HAP-1 (cell line): ENCODE results near the gene TNIP1.

Experiments
- DNase-seq, 2 experiments: peaks; one replicate each; pipeline ENCODE4 v3.0.0-alpha.2; 2016 to 2020; ENCODE audit warnings: low spot score in 2 of 2
- H3K27me3 ChIP-seq: fragments of 250-450 bp; sonication (Bioruptor Pico); 2 replicates; pipeline ENCODE4 v1.5.1; 2020; ENCODE audit warnings: low read depth, mild to moderate bottlenecking, moderate library complexity
- H3K36me3 ChIP-seq: fragments of 250-450 bp; sonication (Bioruptor Pico); replicated peaks from 2 replicates; pipeline ENCODE4 v1.5.1; 2020; ENCODE audit warnings: mild to moderate bottlenecking
- H3K4me1 ChIP-seq: fragments of 250-450 bp; sonication (Bioruptor Pico); 2 replicates; pipeline ENCODE4 v1.5.1; 2020; ENCODE audit warnings: mild to moderate bottlenecking
- H3K4me3 ChIP-seq: fragments of 250-450 bp; sonication (Bioruptor Pico); 2 replicates; pipeline ENCODE4 v1.5.1; 2020; ENCODE audit warnings: mild to moderate bottlenecking, moderate library complexity
- H3K9me3 ChIP-seq: fragments of 250-450 bp; sonication (Bioruptor Pico); 2 replicates; pipeline ENCODE4 v1.5.1; 2020; ENCODE audit warnings: mild to moderate bottlenecking, moderate library complexity
- in situ Hi-C: fragments of 300-500 bp; cut with MboI; formaldehyde crosslinking; loops from 3 replicates; pipeline ENCODE4 v1.14.3; 2020; ENCODE audit warnings: low sequenced_read_pairs, inconsistent platforms, mixed read lengths

The TNIP1 gene, protein sequence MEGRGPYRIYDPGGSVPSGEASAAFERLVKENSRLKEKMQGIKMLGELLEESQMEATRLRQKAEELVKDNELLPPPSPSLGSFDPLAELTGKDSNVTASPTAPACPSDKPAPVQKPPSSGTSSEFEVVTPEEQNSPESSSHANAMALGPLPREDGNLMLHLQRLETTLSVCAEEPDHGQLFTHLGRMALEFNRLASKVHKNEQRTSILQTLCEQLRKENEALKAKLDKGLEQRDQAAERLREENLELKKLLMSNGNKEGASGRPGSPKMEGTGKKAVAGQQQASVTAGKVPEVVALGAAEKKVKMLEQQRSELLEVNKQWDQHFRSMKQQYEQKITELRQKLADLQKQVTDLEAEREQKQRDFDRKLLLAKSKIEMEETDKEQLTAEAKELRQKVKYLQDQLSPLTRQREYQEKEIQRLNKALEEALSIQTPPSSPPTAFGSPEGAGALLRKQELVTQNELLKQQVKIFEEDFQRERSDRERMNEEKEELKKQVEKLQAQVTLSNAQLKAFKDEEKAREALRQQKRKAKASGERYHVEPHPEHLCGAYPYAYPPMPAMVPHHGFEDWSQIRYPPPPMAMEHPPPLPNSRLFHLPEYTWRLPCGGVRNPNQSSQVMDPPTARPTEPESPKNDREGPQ

GRCh38 chr5:151080613-151081430 lies at the start of gene TNIP1:
Gene TNIP1, minus strand, starts transcription at chr5:151081034. Its CDS starts 15,939 bp downstream, at chr5:151065095.
- Histone ChIP-seq H3K4me3 (peak within 1 kb of the TSS; percentile 95), H3K36me3 (no peaks in the 10 kb centered on the region; the same call in 1 of the 2 replicates), H3K27me3 (no peaks in the 10 kb centered on the region), H3K9me3 (no peaks in the 10 kb centered on the region), H3K4me1 (peaks cover 11% of the 10 kb centered on the region)
- in situ Hi-C loops: loop anchor here (25.0 kb wide), 1 partner anchor 619 kb away; no protein-coding TSS in a partner anchor
- peak; percentile 73 to 92 for DNase-seq

- in situ Hi-C loops: no loop called here
- Histone ChIP-seq H3K4me3 (no peak overlapping the region), H3K4me1 (no peaks in the 10 kb centered on the region), H3K9me3 (no peaks in the 10 kb centered on the region), H3K36me3 (peaks cover 73% of the 10 kb centered on the region), H3K27me3 (no peaks in the 10 kb centered on the region)
- no peak for DNase-seq
Observed at GRCh38 chr5:151130235-151130921, 49.5 kb upstream of the TNIP1 start.

- no peak overlapping the region for H3K4me3 ChIP-seq
- no peaks in the 10 kb centered on the region for H3K4me1 ChIP-seq
- no peaks in the 10 kb centered on the region for H3K9me3 ChIP-seq
- H3K36me3 ChIP-seq: peaks cover 65% of the 10 kb centered on the region
- in situ Hi-C loops: loop anchor here (5.0 kb wide), 1 partner anchor 33 kb away; no protein-coding TSS in a partner anchor
- H3K27me3 ChIP-seq: no peaks in the 10 kb centered on the region
- DNase-seq: no peak
Observed at GRCh38 chr5:151128817-151129216, 48.0 kb upstream of the TNIP1 start.

- H3K4me1 ChIP-seq: no peaks in the 10 kb centered on the region
Observed at GRCh38 chr5:151127926-151128325, 47.1 kb upstream of the TNIP1 start.

DNA sequence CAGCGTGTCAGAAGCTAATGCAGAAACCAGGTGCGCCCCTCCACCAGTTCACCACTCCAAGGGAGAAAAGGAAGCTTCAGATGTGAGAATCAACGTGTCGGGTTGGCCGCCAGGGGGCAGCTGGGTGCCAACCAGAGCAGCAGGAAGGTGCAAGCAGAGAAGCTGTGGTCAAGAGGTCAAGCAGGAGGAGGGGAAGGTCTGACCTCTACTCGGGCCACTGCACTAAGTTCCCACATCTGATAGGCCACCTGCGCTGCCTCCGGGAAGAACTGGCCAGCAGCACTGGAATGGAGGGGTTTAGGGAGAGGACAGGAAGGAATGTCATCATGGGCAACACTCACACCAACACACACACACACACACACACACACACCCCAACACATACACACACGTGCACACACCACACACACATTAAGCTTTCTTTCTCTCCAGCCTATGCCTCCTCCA lies 45.4 kb upstream of the TNIP1 start:
- no peaks in the 10 kb centered on the region for H3K27me3 ChIP-seq
- no peaks in the 10 kb centered on the region for H3K9me3 ChIP-seq
- H3K36me3 ChIP-seq: peaks cover 76% of the 10 kb centered on the region
- peak; percentile 40 to 67 for DNase-seq
- no peak overlapping the region for H3K4me3 ChIP-seq
- in situ Hi-C loops: loop anchor here (5.0 kb wide), 1 partner anchor 36 kb away; no protein-coding TSS in a partner anchor
- H3K4me1 ChIP-seq: no peaks in the 10 kb centered on the region

More at GRCh38 chr5:151127926-151128325, 47.1 kb upstream of the TNIP1 start:
- Histone ChIP-seq H3K9me3 (no peaks in the 10 kb centered on the region), H3K27me3 (no peaks in the 10 kb centered on the region), H3K36me3 (peaks cover 62% of the 10 kb centered on the region), H3K4me3 (no peak overlapping the region)
- no peak for DNase-seq
- in situ Hi-C loops: loop anchor here (5.0 kb wide), 1 partner anchor 34 kb away; no protein-coding TSS in a partner anchor

DNA sequence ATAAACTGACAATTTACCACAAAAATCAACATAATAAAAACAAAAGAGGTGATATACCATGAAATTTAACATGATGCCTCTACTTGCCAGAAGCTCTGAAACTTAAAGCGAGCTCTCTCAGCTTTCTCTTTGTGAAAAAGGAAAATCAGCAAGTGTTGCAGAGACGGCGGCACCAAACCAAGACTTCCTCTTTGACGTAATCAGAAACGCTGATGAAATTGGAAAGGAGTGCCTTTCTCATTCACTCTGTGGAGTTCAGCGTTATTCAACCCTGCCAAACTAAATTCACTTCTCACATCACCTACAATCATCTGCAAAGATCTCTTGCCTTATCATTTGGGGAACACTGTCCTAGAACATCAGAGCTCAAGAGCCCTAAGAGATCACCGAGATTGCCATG lies 44.6 kb upstream of the TNIP1 start:
- no peak overlapping the region for H3K4me3 ChIP-seq
- H3K36me3 ChIP-seq: peaks cover 73% of the 10 kb centered on the region
- H3K9me3 ChIP-seq: no peaks in the 10 kb centered on the region
- DNase-seq: no peak
- in situ Hi-C loops: loop anchor here (5.0 kb wide), 1 partner anchor 37 kb away; no protein-coding TSS in a partner anchor
- no peaks in the 10 kb centered on the region for H3K27me3 ChIP-seq
- no peaks in the 10 kb centered on the region for H3K4me1 ChIP-seq

DNA sequence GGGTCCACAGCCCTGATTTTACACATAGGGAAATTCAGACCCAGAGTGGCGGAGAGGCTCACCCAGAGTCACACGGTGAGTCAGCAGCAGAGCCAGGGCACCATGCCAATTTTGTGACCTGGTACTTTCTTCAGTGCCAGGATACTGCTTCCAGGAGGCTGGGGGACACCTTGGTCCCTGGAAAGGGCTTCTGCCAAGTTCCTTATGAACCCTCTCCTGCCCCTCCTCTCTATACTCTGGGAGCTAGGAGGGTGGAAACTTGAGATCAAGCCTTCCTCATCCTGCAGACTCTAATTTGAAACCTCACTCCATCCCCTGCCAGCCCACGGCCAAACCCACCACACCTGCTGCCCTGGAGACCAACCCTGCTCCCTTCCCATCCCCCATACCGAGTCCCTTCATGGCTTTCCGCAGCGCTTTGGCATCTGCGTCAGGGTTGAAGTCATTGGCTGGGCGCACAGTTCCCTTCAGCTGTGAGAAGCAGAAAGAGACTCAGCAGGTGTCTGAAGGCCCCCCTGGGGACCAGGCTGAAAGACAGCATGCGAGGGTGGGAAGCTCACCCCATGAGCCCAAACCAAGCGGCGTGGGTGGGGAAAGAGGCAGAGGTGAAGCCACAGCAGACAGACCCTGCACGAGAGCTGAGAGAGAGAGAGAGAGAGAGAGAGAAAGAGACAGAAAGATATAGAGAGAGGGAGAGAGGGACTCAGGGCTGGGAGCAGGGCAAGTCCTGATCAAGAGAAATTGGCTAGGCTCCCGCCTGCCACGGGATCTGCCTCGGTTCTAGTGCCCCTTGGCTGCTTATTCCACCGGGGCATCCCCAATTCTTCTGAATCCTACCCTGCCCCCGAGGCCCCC lies 43.3 kb upstream of the TNIP1 start:
- Histone ChIP-seq H3K36me3 (peaks cover 60% of the 10 kb centered on the region), H3K27me3 (no peaks in the 10 kb centered on the region), H3K4me1 (no peaks in the 10 kb centered on the region), H3K9me3 (no peaks in the 10 kb centered on the region), H3K4me3 (no peak overlapping the region)
- DNase-seq: no peak
- in situ Hi-C loops: no loop called here

- Histone ChIP-seq H3K4me1 (no peaks in the 10 kb centered on the region), H3K4me3 (no peak overlapping the region), H3K27me3 (no peaks in the 10 kb centered on the region), H3K9me3 (no peaks in the 10 kb centered on the region), H3K36me3 (peaks cover 52% of the 10 kb centered on the region)
- in situ Hi-C loops: no loop called here
- no peak for DNase-seq
Observed at GRCh38 chr5:151122828-151123227, 42.0 kb upstream of the TNIP1 start.

GRCh38 chr5:151121665-151122064 lies 40.8 kb upstream of the TNIP1 start:
- Histone ChIP-seq H3K27me3 (no peaks in the 10 kb centered on the region), H3K36me3 (peaks cover 54% of the 10 kb centered on the region), H3K4me1 (no peaks in the 10 kb centered on the region), H3K4me3 (no peak overlapping the region), H3K9me3 (no peaks in the 10 kb centered on the region)
- DNase-seq: no peak
- in situ Hi-C loops: no loop called here

- no peaks in the 10 kb centered on the region for H3K4me1 ChIP-seq
- no peaks in the 10 kb centered on the region for H3K27me3 ChIP-seq
- no peaks in the 10 kb centered on the region for H3K9me3 ChIP-seq
- peaks cover 50% of the 10 kb centered on the region for H3K36me3 ChIP-seq
- DNase-seq: no peak
- no peak overlapping the region for H3K4me3 ChIP-seq
- in situ Hi-C loops: no loop called here
Observed at GRCh38 chr5:151121095-151121494, 40.3 kb upstream of the TNIP1 start.

- H3K27me3 ChIP-seq: no peaks in the 10 kb centered on the region
- no peak overlapping the region for H3K4me3 ChIP-seq
- in situ Hi-C loops: no loop called here
- DNase-seq: no peak
- no peaks in the 10 kb centered on the region for H3K4me1 ChIP-seq
- H3K9me3 ChIP-seq: no peaks in the 10 kb centered on the region
- H3K36me3 ChIP-seq: peaks cover 42% of the 10 kb centered on the region
Observed at GRCh38 chr5:151118913-151119575, 38.2 kb upstream of the TNIP1 start.
